Mesothelial cell of epicardium (in vitro differentiated cells): ENCODE results near the gene BTN1A1. TPM values are rescaled to one million over a fixed set of nuclear protein-coding genes. Genes with fewer than 3 reads are reported as not detected.
A peak's percentile ranks its signal among the peaks of the same experiment; 100 is the strongest.

Experiments
- DNase-seq, 2 experiments: peaks; one replicate each; pipeline ENCODE4 v3.0.0; 2021; ENCODE audit warnings: low spot score in 2 of 2; ENCODE audit not compliant: unreplicated experiment in 2 of 2
- H3K27ac Mint-ChIP-seq: 2 replicates; pipeline ENCODE4 v1.8.0; 2021; ENCODE audit warnings: mixed read lengths
- H3K27me3 Mint-ChIP-seq: 2 replicates; pipeline ENCODE4 v1.8.0; 2021; ENCODE audit warnings: low read depth, mixed read lengths
- H3K36me3 Mint-ChIP-seq: 2 replicates; pipeline ENCODE4 v1.8.0; 2021; ENCODE audit warnings: mixed read lengths
- H3K4me1 Mint-ChIP-seq: 2 replicates; pipeline ENCODE4 v1.8.0; 2021; ENCODE audit warnings: mixed read lengths
- H3K4me3 Mint-ChIP-seq: 2 replicates; pipeline ENCODE4 v1.8.0; 2021; ENCODE audit warnings: mild to moderate bottlenecking, moderate library complexity, mixed read lengths
- H3K9me3 Mint-ChIP-seq: 2 replicates; pipeline ENCODE4 v1.8.0; 2021; ENCODE audit warnings: mixed read lengths
- CTCF ChIP-seq: fragments of 200-600 bp; sonication (generic); IDR thresholded peaks from one replicate; pipeline ENCODE4 v1.5.0; 2021; ENCODE audit warnings: antibody characterized with exemption; ENCODE audit not compliant: unreplicated experiment
- total RNA-seq: library from RNA; stranded (reverse); gene quantifications from 3 replicates; pipeline ENCODE4 v1.2.1, GENCODE V29; 2021

Gene BTN1A1
- total RNA-seq, 1 donor from 2014 or later, result 0.09 TPM

- no peak for DNase-seq
- no peak for TF ChIP-seq CTCF
- Mint-ChIP-seq H3K27ac (peak overlapping the region; percentile 66), H3K9me3 (peaks cover 4% of the 10 kb centered on the region), H3K27me3 (no peaks in the 10 kb centered on the region), H3K4me1 (peaks cover 40% of the 10 kb centered on the region), H3K4me3 (no peak overlapping the region), H3K36me3 (peaks cover 3% of the 10 kb centered on the region)
These were observed 22.7 kb upstream of the BTN1A1 start for GRCh38 chr6:26477426-26477825.

DNA sequence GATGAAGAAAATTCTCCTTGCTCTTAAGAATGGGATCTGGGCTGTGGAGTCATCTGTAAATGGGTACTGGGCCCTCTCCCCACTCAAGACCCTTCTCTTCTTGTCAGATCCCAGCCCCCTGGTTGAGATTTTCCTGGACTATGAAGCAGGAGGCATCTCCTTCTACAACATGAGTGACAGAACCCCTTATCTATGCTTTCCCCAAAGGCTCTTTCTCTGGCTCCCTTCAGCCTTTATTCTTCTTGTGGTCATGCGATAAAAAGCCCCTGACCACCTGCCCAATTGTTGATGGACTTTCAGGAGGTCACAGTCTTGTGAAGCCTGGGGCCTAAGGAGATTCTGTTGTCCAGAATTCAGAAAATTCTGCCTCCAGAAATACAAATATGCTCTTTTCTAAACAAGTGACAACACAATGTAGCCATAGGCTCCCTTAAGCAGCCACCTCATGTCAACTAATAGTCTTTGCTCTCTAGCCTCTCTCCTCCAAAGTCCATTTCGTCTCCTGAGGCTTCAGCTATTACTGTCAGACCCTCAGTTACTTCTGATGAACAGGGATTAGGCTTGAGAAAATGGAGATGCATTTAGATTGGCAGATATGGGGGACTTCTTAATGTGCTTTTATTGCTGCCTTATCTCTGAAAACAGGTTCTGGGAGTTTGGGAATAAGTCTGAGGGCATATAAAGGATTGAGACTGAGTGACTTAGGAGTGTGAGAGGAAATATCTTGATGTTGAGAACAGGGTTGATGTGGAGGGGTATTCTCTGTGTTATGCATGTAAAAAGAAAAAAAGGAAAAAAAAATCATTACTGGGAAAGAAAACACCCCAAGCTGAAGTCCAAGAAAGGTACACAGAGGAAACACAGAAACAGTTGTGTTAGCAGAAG lies 21.8 kb upstream of the BTN1A1 start:
- Mint-ChIP-seq H3K27ac (no peak overlapping the region), H3K4me3 (no peak overlapping the region), H3K27me3 (no peaks in the 10 kb centered on the region), H3K36me3 (peaks cover 3% of the 10 kb centered on the region), H3K9me3 (peaks cover 4% of the 10 kb centered on the region), H3K4me1 (peaks cover 40% of the 10 kb centered on the region)
- TF ChIP-seq CTCF, result no peak
- DNase-seq, result no peak

GRCh38 chr6:26478985-26479278 lies 21.2 kb upstream of the BTN1A1 start:
- H3K27ac Mint-ChIP-seq, result no peak overlapping the region
- no peak for TF ChIP-seq CTCF
- peaks cover 4% of the 10 kb centered on the region for H3K9me3 Mint-ChIP-seq
- H3K4me1 Mint-ChIP-seq, result peaks cover 38% of the 10 kb centered on the region
- H3K27me3 Mint-ChIP-seq, result no peaks in the 10 kb centered on the region
- no peaks in the 10 kb centered on the region for H3K36me3 Mint-ChIP-seq
- no peak for DNase-seq
- no peak overlapping the region for H3K4me3 Mint-ChIP-seq

GRCh38 chr6:26482338-26482737 lies 17.8 kb upstream of the BTN1A1 start:
- Mint-ChIP-seq H3K4me3 (no peak overlapping the region), H3K9me3 (peaks cover 11% of the 10 kb centered on the region), H3K27ac (no peak overlapping the region), H3K27me3 (no peaks in the 10 kb centered on the region), H3K36me3 (no peaks in the 10 kb centered on the region), H3K4me1 (peaks cover 16% of the 10 kb centered on the region)
- no peak for TF ChIP-seq CTCF
- DNase-seq, result no peak

GRCh38 chr6:26483727-26484126 lies 16.4 kb upstream of the BTN1A1 start:
- H3K4me1 Mint-ChIP-seq, result peaks cover 7% of the 10 kb centered on the region
- TF ChIP-seq CTCF, result no peak
- no peak for DNase-seq
- peaks cover 6% of the 10 kb centered on the region for H3K36me3 Mint-ChIP-seq
- peaks cover 18% of the 10 kb centered on the region for H3K9me3 Mint-ChIP-seq
- H3K27ac Mint-ChIP-seq, result no peak overlapping the region
- H3K4me3 Mint-ChIP-seq, result no peak overlapping the region
- peaks cover 5% of the 10 kb centered on the region for H3K27me3 Mint-ChIP-seq
